BLaER1 treated with 17β-estradiol and CSF1 and Interleukin-3, amounts not matched to agents 10 nM and 100 nM (cell line): Measurements from ENCODE around the gene MATK.
A peak's percentile ranks its signal among the peaks of the same experiment; 100 is the strongest.

Experiments used
- H3K27ac ChIP-seq, 11 experiments: shearing (Covaris generic); formaldehyde crosslinking; 2 replicates each; pipeline ENCODE4 v1.8.1; 2022
- H3K27me3 ChIP-seq, 11 experiments: shearing (Covaris generic); formaldehyde crosslinking; 2 replicates each; pipeline ENCODE4 v1.8.1; 2022
- H3K36me3 ChIP-seq, 11 experiments: shearing (Covaris generic); formaldehyde crosslinking; 2 replicates each; pipeline ENCODE4 v1.8.1; 2022
- H3K4me1 ChIP-seq, 10 experiments: shearing (Covaris generic); formaldehyde crosslinking; 2 replicates each; pipeline ENCODE4 v1.8.1; 2022
- H3K4me2 ChIP-seq, 11 experiments: shearing (Covaris generic); formaldehyde crosslinking; 2 replicates each; pipeline ENCODE4 v1.8.1; 2022
- H3K4me3 ChIP-seq, 10 experiments: shearing (Covaris generic); formaldehyde crosslinking; 2 replicates each; pipeline ENCODE4 v1.8.1; 2022
- H3K9ac ChIP-seq, 11 experiments: shearing (Covaris generic); formaldehyde crosslinking; 2 replicates each; pipeline ENCODE4 v1.8.1; 2022
- H3K9me3 ChIP-seq, 11 experiments: shearing (Covaris generic); formaldehyde crosslinking; replicated peaks in 1 of 11; 2 replicates each; pipeline ENCODE4 v1.8.1; 2022
- H4K20me1 ChIP-seq, 11 experiments: shearing (Covaris generic); formaldehyde crosslinking; 2 replicates each; pipeline ENCODE4 v1.8.1; 2022
- Cebpa-rat ChIP-seq, 11 experiments: shearing (Covaris generic); IDR thresholded peaks; 2 replicates each; pipeline ENCODE4 v1.8.1; 2022

MATK gene

GRCh38 chr19:3810708-3811355 lies 24.7 kb upstream of the MATK start:
- H3K9ac ChIP-seq = peak overlapping the region; percentile 45 to 82 (median 66); a peak in 19 of 22 replicates
- H3K4me3 ChIP-seq = no peak overlapping the region
- no peaks in the 10 kb centered on the region for H4K20me1 ChIP-seq
- no peaks in the 10 kb centered on the region for H3K27me3 ChIP-seq
- peak overlapping the region; percentile 37 to 95 (median 87) for H3K27ac ChIP-seq
- H3K36me3 ChIP-seq = no peaks in the 10 kb centered on the region
- H3K9me3 ChIP-seq = no peaks in the 10 kb centered on the region
- no peak for TF ChIP-seq Cebpa-rat (IDR thresholded peaks at IDR 0.05)
- peaks cover 65 to 92% (median 82%) of the 10 kb centered on the region in 10 experiments for H3K4me1 ChIP-seq
- peak overlapping the region; percentile 82 to 96 (median 89) for H3K4me2 ChIP-seq

GRCh38 chr19:3809881-3810707 lies 23.9 kb upstream of the MATK start:
- no peaks in the 10 kb centered on the region for H3K27me3 ChIP-seq
- H3K27ac ChIP-seq = peak overlapping the region; percentile 37 to 95 (median 87)
- no peaks in the 10 kb centered on the region for H4K20me1 ChIP-seq
- H3K9me3 ChIP-seq = no peaks in the 10 kb centered on the region
- no peaks in the 10 kb centered on the region for H3K36me3 ChIP-seq
- no peak overlapping the region for H3K4me3 ChIP-seq
- no peak for TF ChIP-seq Cebpa-rat (IDR thresholded peaks at IDR 0.05)
- H3K4me2 ChIP-seq = peak overlapping the region; percentile 82 to 96 (median 89)
- peaks cover 65 to 86% (median 74%) of the 10 kb centered on the region in 10 experiments for H3K4me1 ChIP-seq
- H3K9ac ChIP-seq = peak overlapping the region; percentile 45 to 82 (median 66); a peak in 19 of 22 replicates

- no peak for TF ChIP-seq Cebpa-rat (IDR thresholded peaks at IDR 0.05)
- H3K27ac ChIP-seq = peak overlapping the region in 9 of 11 experiments; percentile 12 to 95 (median 50); a peak in 14 of 22 replicates
- H3K9me3 ChIP-seq = no peaks in the 10 kb centered on the region
- peaks cover 0 to 2% (median 0%) of the 10 kb centered on the region in 11 experiments; a peak in 2 of 22 replicates for H3K27me3 ChIP-seq
- H3K4me2 ChIP-seq = peak overlapping the region in 10 of 11 experiments; percentile 48 to 96 (median 86); a peak in 11 of 22 replicates
- no peak overlapping the region for H3K4me3 ChIP-seq
- no peaks in the 10 kb centered on the region for H4K20me1 ChIP-seq
- peak overlapping the region in 2 of 11 experiments; percentile 16 to 40; a peak in 4 of 22 replicates for H3K9ac ChIP-seq
- no peaks in the 10 kb centered on the region for H3K36me3 ChIP-seq
- H3K4me1 ChIP-seq = peaks cover 50 to 72% (median 61%) of the 10 kb centered on the region in 10 experiments
These were observed 22.4 kb upstream of the MATK start for GRCh38 chr19:3808420-3809143.

GRCh38 chr19:3807574-3808354 lies 21.6 kb upstream of the MATK start:
- peaks cover 41 to 64% (median 53%) of the 10 kb centered on the region in 10 experiments for H3K4me1 ChIP-seq
- H3K27me3 ChIP-seq = peaks cover 0 to 8% (median 4%) of the 10 kb centered on the region in 11 experiments; a peak in 21 of 22 replicates
- H3K9me3 ChIP-seq = no peaks in the 10 kb centered on the region
- peak overlapping the region in 3 of 11 experiments; percentile 37 to 55 (median 52); a peak in 6 of 22 replicates for H3K4me2 ChIP-seq
- H4K20me1 ChIP-seq = no peaks in the 10 kb centered on the region
- no peak for TF ChIP-seq Cebpa-rat (IDR thresholded peaks at IDR 0.05)
- no peak overlapping the region for H3K4me3 ChIP-seq
- no peaks in the 10 kb centered on the region for H3K36me3 ChIP-seq
- no peak overlapping the region for H3K9ac ChIP-seq
- 0 out of 22 replicates have a peak overlapping the region, but pooled peaks of 1 of the 11 experiments have one; percentile 63 for H3K27ac ChIP-seq

GRCh38 chr19:3807131-3807480 lies 20.9 kb upstream of the MATK start:
- no peaks in the 10 kb centered on the region for H4K20me1 ChIP-seq
- H3K4me3 ChIP-seq = no peak overlapping the region
- H3K27ac ChIP-seq = no peak overlapping the region

GRCh38 chr19:3805859-3806258 lies 19.7 kb upstream of the MATK start:
- no peak overlapping the region for H3K27ac ChIP-seq
- no peaks in the 10 kb centered on the region; a peak in 1 of 22 replicates for H4K20me1 ChIP-seq
- no peaks in the 10 kb centered on the region for H3K36me3 ChIP-seq
- peaks cover 36 to 60% (median 50%) of the 10 kb centered on the region in 10 experiments for H3K4me1 ChIP-seq
- no peak overlapping the region for H3K4me2 ChIP-seq
- no peaks in the 10 kb centered on the region for H3K9me3 ChIP-seq
- H3K27me3 ChIP-seq = peaks cover 19 to 27% (median 23%) of the 10 kb centered on the region in 11 experiments
- H3K9ac ChIP-seq = no peak overlapping the region
- no peak for TF ChIP-seq Cebpa-rat (IDR thresholded peaks at IDR 0.05)
- no peak overlapping the region for H3K4me3 ChIP-seq

More at GRCh38 chr19:3807131-3807480, 20.9 kb upstream of the MATK start:
- Histone ChIP-seq H3K9me3 (no peaks in the 10 kb centered on the region), H3K4me2 (peak overlapping the region in 4 of 11 experiments; percentile 5 to 55 (median 44); a peak in 6 of 22 replicates), H3K36me3 (no peaks in the 10 kb centered on the region), H3K27me3 (peaks cover 6 to 15% (median 10%) of the 10 kb centered on the region in 11 experiments), H3K9ac (no peak overlapping the region), H3K4me1 (peaks cover 36 to 60% (median 50%) of the 10 kb centered on the region in 10 experiments)
- no peak for TF ChIP-seq Cebpa-rat (IDR thresholded peaks at IDR 0.05)

GRCh38 chr19:3804429-3804828 lies 18.2 kb upstream of the MATK start:
- Histone ChIP-seq H3K4me3 (no peak overlapping the region), H3K36me3 (no peaks in the 10 kb centered on the region), H3K27me3 (peaks cover 21 to 42% (median 37%) of the 10 kb centered on the region in 11 experiments), H3K9ac (no peak overlapping the region), H4K20me1 (no peaks in the 10 kb centered on the region; a peak in 1 of 22 replicates), H3K27ac (no peak overlapping the region; a peak in 1 of 22 replicates), H3K4me1 (peaks cover 23 to 57% (median 39%) of the 10 kb centered on the region in 10 experiments), H3K4me2 (no peak overlapping the region), H3K9me3 (no peaks in the 10 kb centered on the region)
- TF ChIP-seq Cebpa-rat (IDR thresholded peaks at IDR 0.05) = no peak

GRCh38 chr19:3803986-3804385 lies 17.8 kb upstream of the MATK start:
- Histone ChIP-seq H3K4me3 (no peak overlapping the region), H3K27ac (no peak overlapping the region), H4K20me1 (no peaks in the 10 kb centered on the region; a peak in 1 of 22 replicates), H3K9me3 (no peaks in the 10 kb centered on the region), H3K27me3 (peaks cover 21 to 46% (median 40%) of the 10 kb centered on the region in 11 experiments), H3K4me1 (peaks cover 18 to 57% (median 36%) of the 10 kb centered on the region in 10 experiments), H3K36me3 (no peaks in the 10 kb centered on the region), H3K4me2 (no peak overlapping the region), H3K9ac (no peak overlapping the region)
- TF ChIP-seq Cebpa-rat (IDR thresholded peaks at IDR 0.05) = no peak
